Activated CD8-positive, alpha-beta memory T cell treated with anti-CD3 and anti-CD28 coated beads, Interleukin-2, amount 50 U/mL, for 48 hours (primary cell): Measurements from ENCODE around the gene CHCHD3.
"Not testable (repeated sequence)": the region's sequence is repeated elsewhere in the genome, so short reads cannot be mapped to it uniquely, and the experiment has no call there.

ENCODE experiments used
- DNase-seq: peaks from one replicate; pipeline ENCODE4 v3.0.0-alpha.2; 2020

The CHCHD3 gene

DNA sequence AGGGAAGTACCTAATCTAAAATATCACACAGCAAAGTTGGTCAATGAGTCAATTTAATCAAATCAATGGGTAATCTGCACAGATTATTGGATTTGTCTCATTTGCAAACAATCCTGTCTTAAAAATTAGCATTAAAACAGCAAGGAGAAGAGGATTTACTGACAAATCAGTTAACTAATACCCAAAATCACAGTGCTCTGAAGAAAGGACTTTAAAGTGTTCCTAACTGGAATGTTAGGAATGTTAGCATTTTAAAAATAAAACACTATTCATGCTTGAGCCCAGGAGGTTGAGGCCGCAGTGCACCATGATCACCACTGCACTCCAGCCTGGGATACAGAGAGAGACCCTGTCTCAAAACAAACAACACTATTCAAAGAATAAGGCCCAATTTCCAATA lies 83.1 kb downstream of the CHCHD3 start:
- no peak for DNase-seq

DNA sequence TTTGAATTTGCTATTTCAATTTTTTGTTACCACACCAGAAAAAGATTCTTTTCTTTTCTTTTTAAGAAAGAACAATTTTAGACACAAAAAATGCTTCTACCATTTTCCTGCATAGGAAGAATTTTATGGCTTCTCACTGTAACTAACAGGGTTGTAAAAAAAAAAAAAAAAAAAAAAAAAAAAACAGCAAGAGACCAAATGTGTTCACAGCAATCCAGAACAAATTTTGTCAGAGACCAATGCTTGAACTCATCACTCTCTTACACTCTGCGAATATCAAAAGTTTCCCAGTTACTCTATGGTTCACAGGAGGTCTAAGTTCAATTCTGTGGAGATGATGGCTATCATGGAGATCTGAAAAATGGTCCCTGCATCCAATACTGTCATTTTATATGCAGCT lies 84.4 kb downstream of the CHCHD3 start:
- no peak for DNase-seq

DNA sequence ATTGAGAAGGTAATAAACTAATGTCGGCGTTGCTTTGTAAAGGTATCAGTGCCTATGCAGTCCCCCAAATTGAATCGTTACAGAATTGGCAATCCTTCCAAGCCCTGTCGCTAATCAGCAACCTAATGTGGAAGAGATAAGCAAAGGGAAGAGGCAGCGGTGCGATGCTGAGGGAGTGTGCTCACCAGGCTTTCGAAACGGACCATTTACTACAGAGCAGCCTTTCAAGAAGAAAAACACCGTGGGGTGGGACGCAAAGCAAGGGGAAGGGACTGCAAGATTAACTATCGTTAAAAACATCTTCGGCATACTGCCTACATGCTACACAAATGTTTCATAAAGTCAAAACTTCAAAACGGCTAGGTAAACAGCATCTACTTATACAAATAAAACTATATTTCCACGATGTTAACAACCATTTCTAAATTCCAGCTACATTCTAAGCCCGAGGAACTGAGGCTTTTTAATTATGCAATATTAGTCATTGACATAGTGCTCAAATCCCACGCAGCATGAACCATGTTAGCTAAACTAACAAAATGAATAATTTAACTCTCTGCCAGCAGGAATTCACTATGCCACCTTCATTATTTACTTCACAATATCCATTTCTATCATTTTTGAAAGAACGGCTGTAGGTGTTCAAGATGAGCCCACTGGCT lies 85.2 kb downstream of the CHCHD3 start:
- no peak for DNase-seq

DNA sequence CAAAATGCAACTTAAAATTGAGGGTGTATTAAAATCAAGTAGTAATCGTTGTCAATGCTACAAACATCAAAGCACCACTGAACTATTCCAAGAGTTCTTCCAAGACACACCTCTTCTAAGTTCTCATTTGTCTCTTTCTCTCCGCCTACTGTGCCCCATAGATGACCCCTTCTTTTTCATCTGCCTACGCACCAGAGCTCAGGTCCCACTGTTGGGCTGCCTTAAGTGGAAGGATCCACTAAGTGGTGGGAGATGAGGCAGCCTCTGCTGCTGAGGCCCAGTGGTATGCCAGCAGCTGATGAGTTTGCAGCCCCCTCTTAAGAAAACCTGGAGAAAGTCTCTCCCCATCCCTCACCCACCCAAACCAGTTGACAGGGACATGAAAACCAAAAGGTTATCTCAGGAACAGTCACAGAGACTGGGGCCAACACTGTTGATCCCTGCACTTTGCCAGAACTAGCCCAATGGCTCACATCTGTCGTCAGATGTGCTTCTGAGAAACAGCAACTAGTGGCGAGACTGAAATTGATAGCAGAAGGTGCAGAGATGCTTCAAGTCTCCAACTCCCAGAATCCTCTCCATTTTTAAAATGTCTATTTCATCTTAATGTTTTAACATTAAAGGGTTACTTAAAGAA lies 88.4 kb downstream of the CHCHD3 start:
- DNase-seq = no peak

DNA sequence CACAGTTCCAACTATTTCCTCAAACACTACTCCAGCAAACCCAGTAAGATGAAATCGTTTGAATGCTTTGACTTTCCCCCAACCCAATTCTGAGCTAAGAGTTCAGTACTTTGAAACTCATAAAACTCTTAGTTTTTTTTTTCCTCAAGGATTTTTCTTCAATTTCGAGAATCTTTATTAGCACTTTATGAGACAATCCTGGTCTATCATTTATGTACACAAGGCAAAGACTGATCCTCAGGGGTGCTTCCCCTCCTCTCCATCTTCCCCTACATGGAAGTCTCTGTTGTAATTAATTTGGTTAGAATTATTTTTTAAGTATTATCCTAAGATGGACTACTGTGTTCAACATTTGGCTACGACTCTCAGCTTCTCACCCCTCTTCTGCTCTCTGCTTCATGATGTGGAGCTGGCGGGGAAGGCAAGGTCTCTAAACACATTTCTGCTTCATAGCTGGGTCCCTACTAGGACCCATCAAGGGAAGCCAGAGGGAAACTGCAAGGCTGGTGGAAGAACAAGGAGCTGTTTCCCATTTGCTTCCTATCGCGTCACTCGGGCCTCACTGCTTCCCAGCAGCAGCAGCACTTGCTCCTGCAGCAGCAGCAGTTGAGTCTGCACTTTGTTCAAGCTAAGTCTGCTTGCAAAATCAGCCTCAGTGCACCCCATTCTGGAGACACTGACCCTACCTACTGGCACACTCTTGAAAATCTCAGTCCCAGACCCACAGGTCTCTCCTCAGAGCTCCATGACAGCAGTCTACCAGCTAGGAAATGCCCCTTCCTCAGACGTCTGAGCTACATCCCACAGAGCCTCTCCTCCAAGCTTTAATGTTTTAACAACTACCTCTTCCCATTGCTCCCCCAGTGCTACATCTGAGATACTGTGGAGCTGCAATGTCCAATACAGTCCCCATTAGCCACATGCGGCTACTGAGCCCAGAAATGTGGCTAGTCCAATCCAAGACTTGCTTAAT lies 90.0 kb downstream of the CHCHD3 start:
- no peak for DNase-seq

DNA sequence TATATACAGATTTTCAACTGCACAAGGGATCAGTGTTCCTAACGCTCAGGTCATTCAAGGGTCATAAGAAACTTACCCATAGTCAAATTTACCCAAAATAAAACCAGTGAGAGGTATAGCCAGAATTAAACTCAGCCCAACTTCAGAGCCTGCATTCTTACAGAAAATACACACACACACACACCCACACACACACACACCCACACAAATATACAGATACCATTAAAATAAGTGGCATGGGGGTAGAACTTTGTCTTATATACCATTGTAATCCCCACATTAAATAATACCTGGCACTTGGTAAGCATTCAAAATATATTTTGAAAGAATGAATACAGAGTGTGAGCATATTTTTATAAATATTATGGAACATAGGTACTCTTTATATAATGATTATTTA lies 93.8 kb downstream of the CHCHD3 start:
- no peak for DNase-seq

DNA sequence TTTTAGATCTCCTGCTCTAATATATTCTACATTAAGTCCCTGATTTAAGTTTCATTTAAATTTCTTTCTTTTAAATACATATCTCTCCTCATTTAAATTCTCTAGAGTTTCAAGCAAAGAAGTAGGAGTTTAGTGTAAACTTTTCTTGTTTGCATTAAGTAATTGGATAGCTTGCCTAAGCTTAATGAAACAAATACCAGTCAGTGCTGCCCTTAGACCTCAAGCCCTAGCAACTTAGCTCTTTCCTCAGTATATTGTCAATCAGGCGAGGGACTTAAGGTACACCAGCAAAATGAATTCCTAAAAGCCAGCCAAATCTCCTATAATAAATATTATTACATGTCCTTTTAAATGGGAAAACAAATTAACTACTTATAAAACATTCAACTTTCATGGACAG lies 101.5 kb downstream of the CHCHD3 start:
- no peak for DNase-seq

DNA sequence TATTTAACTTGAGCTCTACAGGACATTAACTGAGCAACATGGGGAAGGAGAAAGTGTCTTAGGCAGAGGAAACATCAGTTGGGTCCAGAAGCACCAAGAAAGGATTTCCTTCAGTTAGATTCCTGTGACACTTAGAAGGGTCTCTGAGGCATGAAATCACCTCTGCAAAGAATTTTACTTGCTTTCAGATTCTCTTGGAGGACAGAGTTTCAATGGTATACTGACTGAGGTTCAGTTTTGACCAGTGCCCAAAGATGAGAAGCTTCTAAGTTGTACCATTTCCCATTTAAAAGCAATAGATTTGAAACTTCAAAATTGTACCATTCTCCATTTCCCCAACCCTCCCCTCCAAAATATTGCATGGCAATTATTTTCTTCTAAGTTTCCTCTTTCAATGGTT lies 102.4 kb downstream of the CHCHD3 start:
- DNase-seq = no peak

DNA sequence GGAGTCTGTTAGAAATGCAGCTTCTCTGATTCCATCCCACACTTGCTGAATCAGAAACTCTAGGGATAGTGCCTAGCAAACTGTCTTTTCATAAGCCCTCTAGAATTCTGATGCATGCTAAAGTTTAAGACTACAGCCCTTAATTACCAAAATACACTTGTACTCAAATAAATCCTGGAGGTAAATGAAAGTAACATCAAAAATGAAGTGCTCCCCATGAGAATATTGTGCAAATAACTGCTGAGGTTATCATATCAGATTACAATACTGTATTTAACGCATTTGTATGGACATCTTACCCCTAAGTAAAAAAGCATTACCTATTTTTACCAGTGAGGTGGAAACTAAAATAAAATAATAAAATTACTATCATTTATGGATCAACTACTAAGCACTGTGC lies 104.7 kb downstream of the CHCHD3 start:
- DNase-seq = no peak

DNA sequence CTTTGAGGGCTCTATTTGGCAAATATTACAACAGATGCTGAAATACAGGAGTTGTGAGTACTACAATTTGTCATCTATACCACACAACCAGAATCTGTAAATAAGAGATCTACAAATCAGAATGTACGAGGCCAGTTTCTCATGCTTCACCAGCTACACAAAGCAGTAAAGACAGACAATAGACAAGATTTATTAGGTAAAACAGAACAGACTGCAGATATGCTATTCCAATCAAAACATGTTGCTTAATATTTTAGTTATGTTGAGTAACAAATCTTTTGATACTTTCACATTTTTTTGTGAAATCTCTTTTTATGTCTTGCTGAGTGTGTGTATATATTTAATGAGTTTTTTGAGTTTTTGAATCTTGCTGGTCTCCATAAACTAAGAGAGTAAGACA lies 109.1 kb downstream of the CHCHD3 start:
- no peak for DNase-seq

DNA sequence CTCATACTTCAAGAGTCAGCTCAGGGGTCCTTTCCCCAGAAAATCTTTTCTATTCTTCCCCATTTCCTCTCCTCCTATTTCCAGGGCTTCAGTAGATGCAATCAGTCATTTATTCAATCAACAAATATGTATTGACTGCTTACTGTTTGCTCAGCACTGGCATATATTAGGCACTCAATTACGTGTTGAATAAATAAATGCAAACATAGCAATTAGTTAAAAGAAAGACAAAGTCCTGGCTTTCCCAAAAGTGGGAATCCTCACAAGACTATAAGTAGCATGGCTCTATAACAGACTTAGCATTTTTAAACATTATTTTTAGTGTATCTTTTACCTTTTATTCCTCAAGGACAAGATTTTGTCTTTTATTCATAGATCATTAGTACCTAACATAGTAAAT lies 111.6 kb downstream of the CHCHD3 start:
- DNase-seq = no peak

DNA sequence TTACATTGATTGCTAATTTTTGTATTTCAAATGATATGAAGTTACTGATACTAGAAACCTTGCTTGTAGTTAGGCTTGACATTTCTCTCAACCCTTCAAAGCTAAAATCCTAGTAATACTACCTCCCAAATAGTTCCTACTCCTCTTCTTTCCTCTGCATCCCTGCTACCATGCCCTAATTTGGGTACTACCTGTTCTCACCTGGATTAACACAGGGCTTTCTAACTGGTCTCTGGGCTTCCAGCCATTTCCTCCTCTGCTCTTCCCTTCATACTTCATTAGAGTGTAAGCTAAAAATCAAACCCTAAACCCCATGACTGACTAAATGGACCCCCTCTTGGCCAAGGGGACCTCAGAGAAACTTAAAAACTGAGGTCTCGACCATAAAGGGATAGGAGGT lies 112.4 kb downstream of the CHCHD3 start:
- DNase-seq = no peak

DNA sequence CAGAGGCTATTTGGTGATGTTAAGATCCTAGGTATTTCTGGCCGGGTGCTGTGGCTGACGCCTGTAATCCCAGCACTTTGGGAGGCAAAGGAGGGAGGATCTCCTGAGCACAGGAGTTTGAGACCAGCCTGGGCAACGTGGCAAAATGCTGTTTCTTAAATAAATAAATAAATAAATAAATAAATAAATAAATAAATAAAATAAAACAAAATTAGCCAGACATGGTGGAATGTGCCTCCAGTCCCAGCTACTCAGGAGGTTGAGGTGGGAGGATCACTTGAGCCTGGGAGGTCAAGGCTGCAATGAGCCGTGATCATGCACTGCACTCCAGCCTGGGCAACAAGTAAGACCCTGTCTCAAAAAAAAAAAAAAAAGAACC lies 114.4 kb downstream of the CHCHD3 start:
- not testable (repeated sequence) for DNase-seq

DNA sequence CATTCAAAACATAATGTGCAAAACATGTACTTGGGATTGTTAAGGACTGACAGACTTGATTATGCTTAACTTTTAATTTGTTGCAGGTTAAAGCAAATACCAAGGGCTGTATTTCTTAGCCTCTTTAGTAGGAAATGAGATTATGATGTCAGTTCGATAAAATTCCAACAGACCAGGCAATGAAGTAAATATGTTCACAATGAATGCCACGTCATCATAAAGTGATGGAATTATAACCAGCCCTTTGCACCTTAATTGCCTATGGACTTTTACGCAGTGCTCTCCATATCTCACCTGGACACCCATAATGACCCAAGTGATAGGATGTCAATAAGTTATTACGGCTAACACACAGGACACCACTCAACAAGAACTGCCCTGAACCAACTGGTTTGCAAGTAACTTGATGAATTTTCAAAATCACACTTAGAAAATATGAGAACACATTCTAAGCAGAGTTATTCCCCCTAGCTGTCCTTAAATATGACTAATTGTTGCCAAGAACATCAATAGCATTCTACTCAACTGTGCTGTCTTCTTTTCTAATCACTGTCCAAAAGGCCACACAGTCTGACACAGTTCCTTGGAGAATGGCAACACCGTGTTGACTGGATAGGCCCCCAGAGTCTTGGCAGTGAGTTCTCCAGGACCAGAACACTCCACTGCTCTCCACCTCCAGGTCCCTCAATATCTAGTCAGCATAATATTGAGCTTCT lies 115.0 kb downstream of the CHCHD3 start:
- DNase-seq = no peak

DNA sequence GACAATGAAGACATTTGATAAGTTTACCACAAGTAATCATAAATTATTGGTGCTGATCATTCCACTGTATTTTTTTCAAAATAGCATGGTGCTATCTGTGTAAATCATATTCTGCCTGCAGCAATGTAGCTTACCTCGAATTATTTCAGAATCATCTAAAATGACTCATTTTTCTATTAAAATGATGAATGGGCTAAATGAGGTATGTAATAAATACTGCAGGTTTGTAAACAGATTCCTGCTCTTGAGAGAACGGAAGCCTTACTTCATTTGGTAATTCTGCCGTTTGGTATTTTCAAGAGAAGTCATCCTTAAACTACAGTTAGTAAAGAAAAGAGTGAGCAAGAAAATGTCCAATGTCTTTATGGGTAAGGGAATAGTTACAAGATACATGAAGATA lies 115.9 kb downstream of the CHCHD3 start:
- DNase-seq = no peak

DNA sequence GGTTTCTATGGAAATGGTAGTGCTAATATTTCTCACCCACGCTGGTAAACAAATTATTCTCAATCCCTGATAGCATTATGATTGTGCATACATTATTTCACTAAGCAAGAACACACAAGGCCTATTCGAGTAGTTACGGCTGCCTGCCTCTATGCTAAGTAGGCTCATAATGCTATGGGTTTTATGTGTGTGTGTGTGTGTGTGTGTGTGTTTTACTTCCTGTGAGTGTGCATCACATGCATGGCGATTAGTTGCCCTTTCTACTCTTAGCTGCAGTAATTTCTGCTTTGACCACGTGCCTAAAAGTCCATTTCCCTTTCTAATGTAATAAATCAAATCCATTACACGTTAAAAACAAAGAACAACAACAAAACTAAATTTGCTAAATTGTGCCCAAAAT lies 117.0 kb downstream of the CHCHD3 start:
- no peak for DNase-seq

DNA sequence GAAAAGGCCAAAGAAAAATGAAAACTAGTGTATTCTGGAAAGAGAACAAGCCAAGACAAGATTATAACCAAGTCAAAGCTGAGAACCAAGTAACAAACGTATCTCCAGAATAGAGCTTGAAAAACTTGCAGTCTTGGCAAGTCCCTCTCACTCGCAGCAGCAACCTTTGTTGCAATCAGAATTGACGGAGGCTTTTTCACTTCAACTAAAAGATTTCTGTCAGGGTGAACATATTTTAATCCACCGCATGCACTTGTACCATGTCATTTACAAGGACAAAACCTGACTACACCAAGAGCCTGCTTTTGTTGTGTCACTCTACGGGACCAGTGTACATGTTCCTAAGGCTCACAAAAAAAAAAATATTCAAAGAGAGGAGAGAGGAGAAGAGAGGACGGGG lies 122.0 kb downstream of the CHCHD3 start:
- no peak for DNase-seq

DNA sequence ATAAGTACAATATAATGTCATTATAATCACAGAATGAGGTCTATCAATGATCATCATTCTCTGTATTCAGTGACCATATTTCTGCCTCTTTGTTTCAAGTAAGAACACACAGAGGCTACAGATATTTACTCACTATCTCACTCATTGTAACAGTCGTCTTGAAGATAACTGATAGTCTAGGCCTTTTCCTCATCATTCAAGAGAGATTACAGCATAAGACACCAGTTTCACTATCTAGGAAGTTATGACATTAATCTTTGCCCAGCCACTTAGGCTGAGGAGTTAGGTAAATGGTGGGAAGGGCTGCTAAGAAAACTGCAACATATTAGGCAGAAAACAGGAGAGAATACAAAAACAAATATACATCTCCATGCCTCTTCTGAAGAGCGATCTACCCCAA lies 125.3 kb downstream of the CHCHD3 start:
- DNase-seq = no peak

DNA sequence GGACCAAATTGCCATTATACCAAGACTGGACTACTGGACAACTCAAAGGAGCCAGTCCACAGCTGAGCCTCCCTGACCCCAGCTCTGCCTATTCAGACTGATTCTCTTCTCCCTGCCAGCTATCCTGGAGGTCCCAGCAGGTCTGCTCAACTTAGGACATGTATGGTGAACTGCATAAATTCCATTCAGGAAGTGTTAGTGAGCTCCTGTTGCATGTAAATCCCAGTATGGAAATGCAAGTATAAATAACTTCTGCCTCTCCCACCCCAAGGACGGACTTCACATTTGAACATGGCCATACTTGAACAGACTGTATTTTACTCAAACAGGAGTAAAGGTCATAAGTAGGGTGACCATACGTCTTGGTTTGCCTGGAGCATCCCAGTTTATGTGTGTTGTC lies 128.4 kb downstream of the CHCHD3 start:
- no peak for DNase-seq

DNA sequence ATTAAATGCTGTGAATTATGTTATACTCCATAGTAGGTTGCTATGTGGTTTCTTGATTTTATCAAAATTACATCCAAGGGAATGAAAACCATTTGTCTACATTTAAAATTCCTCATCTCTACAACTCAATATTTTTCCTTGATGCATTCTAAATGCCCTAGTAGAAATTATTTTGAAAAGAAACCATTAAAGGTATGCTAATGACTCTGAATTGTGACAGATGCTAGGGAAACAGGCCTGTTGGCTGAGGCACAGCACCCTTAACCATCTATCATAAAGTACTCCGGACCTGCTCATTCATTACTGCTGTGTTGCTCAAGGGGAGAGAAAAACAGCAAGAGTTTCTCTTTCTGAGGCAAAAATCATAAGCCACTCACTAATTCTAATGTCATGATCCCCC lies 131.2 kb downstream of the CHCHD3 start:
- DNase-seq = no peak

DNA sequence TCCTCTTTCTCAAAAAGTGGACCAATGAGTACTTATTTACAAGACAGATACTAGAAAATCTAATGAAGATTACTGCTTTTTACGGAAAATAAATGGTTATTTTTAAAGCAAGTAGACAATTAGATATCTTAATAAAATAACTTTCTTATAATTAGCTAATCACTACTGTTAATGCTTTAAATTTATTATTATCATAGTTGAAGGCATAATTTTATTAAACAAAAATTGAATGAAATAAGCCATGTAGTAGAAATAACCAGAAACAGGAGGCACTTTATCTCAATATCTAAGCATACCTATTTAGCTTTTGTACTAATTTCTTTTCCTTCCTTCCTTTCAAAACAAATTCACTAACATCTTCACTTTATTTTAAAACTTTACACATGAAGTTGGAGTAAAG lies 134.9 kb downstream of the CHCHD3 start:
- DNase-seq = no peak

DNA sequence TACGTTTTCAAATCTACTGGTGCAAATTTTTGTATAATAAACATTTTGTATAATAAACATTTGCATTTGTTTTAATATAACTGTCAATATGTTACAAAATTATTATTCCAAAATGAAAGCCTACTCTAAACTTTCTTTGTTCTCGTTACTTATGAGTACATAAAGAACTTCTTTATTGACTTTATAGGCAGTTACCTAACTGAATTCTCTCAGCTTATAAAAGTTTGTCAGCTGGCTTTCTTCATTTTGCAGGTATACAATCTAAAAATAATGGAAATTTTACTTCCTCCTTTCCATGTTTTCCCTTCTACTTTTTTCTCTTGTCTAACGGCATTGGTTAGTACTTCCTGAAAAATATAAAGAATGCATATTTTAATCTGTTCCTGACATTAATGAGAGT lies 137.1 kb downstream of the CHCHD3 start:
- no peak for DNase-seq

DNA sequence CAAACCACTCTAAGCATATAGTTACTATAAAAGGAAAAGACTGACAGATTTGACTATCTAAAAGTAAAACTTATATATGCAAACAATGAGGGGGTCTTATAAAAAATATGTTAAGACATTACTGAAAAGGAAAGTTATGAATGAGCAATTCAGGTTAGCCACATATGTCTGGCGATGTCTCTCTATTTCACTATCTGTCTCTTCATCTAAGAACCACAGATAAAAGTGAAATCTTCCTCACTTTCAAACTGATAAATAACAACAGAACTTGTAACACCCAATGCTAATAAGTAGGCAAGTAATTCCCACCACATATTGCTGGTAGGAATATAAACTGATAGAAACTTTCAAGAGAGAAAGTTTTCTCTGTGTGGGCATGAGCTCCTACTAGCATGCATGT lies 138.2 kb downstream of the CHCHD3 start:
- DNase-seq = no peak
